ENCODE data around the gene USP44.
"Not testable (repeated sequence)": the region's sequence is repeated elsewhere in the genome, so short reads cannot be mapped to it uniquely, and the experiment has no call there.

Gene USP44

GRCh38 chr12:95551305-95551704, at the start of gene USP44:
TSS of gene USP44 (minus strand) at chr12:95551476. CDS start at chr12:95534256, 17,220 bp downstream.
- no peak for DNase-seq

- no peak for DNase-seq
Observed at GRCh38 chr12:95600567-95600966, 49.3 kb upstream of the USP44 start.

- DNase-seq: no peak
Observed at GRCh38 chr12:95599880-95600279, 48.6 kb upstream of the USP44 start.

GRCh38 chr12:95594136-95594535, 42.9 kb upstream of the USP44 start:
- no peak for DNase-seq

- no peak for DNase-seq
Observed at GRCh38 chr12:95593266-95593871, 42.1 kb upstream of the USP44 start.

- no peak for DNase-seq
Observed at GRCh38 chr12:95591731-95592130, 40.5 kb upstream of the USP44 start.

DNA sequence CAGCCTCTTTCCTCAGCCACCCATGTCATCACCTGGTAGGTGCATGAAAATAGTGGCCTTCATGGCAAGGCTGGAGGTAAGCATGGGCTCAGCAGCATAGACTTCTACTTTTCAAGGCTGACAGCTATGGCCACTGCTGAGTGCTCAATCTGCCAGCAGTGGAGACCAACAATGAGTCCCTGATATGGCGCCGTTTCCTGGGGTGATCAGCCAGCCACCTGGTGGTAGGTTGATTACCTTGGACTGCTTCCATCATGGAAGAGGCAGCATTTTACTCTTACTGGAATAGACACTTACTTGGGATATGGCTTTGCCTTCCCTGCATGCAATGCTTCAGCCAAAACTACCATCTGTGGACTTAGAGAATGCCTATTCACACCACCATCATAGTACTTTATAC, 39.5 kb upstream of the USP44 start:
- DNase-seq: no peak

- no peak for DNase-seq
Observed at GRCh38 chr12:95583933-95584332, 32.7 kb upstream of the USP44 start.

- DNase-seq: no peak
Observed at GRCh38 chr12:95582230-95583058, 31.2 kb upstream of the USP44 start.

DNA sequence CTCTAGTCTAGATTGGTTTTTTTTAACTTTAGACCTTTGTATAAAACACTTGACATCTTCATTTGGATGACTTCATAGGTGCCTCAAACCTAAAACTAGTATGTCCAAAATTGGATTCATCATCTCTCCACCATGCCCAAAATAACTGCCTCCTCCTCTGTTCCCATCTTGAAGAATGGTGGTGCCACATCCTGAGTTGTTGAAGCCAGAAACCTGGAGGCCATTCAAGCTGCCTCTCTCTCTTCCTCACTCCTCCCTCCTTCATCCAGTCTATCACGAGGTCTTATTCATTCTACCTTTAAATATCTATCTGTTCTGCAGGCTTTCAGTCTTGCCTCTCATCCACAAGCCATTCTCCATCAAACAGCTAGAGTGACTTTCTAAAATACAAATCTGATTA, 26.5 kb upstream of the USP44 start:
- DNase-seq: no peak

DNA sequence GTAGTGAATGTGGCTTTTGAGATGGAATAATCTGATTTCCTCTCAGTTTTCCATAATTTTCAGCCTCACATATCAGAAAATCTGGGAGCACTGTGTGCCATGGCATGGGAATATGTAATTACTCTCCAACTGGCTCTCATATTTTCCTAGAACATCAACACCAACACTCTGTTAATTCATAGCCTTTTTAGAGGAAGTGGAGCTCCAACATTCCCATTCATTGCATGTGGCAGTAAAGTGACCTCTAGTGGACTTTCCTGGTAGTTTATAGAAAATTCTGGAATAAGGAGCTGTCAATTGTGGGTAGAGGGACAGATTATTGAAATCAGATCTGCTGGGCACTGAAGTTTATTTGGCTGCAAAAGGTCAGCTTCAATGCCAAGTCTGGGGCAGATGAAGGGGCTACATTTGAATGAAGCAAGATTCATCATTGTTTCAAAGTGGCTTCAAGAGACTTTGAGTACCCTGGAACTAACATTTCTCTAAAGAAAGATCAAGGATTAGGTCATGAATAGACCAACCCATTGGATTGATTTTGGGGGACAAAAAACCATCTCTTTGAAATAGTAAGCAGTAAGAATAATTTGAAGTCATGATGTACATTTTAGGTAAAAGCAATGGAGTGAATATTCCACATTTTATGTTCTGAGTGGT, 23.6 kb upstream of the USP44 start:
- no peak for DNase-seq

- no peak for DNase-seq
Observed at GRCh38 chr12:95573951-95574576, 22.8 kb upstream of the USP44 start.

- no peak for DNase-seq
Observed at GRCh38 chr12:95571369-95571768, 20.1 kb upstream of the USP44 start.

DNA sequence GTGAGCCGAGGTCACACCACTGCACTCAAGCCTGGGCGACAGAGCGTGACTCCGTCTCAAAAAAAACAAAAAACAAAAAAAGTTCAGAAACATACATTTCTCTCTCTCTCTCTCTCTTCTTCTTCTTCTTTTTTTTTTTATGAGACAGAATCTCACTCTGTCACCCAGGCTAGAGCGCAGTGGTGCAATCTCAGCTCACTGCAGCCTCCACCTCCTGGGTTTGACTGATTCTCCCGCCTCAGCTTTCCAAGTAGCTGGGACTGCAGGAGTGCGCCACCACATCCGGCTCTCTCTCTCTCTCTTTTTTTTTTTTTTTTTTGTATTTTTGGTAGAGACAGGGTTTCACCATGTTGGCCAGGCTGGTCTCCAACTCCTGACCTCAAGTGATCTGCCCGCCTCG, 16.8 kb upstream of the USP44 start:
- not testable (repeated sequence) for DNase-seq

GRCh38 chr12:95557625-95558024, 6.3 kb upstream of the USP44 start:
- no peak for DNase-seq

- DNase-seq: no peak
Observed at GRCh38 chr12:95554532-95555071, 3.3 kb upstream of the USP44 start.

DNA sequence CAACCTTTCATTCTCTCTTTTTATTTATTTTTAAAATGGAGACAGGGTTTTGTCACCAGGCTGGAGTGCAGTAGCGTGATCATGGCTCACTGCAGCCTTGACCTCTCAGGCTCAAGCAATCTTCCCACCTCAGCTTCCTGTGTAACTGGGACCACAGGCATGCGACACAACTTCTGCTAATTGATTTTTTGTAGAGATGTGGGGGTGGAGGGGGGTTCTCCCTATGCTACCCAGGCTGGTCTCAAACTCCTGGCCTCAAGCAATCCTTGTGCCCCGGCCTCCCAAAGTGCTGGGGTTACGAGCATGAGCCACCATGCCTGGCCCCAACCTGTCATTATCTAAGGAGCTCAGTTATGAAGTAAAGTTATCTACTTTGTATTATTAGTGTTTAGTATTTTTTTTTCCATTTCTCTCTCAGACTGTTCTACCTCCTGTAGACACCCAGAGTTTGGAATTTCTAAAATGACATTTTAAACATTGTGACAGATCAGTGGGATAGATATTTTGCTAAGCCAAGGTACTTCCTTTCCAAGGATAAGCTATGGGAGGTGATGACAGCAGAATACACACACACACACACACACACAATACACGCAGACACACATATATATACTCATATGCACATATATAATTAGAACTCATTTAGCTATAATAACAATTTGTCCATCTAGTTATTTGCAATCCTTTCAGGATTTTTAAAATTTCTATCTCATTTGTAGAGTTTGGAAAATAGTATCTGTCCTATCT, 2.1 kb upstream of the USP44 start:
- DNase-seq: no peak

DNA sequence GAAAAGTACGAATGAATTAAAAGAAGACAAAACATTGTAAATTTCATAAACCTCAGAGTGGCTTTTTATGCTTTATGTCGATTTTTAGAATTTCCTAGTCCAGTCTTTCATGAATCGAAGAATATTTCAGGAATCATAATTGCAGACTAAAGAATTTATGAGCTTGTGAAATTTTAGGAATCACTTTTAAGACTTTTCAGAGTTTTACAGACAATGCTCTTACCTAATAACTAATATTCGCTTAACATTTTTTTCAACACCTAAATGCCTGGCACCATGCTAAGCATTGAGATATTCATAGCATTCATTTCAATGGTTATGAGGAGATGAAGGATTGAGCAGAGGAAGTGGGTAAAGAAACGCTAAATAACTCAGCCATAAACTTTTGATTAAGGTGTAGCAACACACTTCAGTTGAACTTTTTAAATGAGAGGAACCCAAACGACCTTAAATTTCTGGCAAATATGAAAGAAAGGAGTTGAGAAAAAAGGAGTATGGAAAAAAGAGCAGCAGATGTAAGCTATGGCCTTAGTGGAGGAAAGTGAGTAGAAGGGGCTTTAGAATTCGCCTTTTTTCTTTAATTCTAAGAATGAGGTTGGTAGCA, 739 bp upstream of the USP44 start:
- DNase-seq: no peak

DNA sequence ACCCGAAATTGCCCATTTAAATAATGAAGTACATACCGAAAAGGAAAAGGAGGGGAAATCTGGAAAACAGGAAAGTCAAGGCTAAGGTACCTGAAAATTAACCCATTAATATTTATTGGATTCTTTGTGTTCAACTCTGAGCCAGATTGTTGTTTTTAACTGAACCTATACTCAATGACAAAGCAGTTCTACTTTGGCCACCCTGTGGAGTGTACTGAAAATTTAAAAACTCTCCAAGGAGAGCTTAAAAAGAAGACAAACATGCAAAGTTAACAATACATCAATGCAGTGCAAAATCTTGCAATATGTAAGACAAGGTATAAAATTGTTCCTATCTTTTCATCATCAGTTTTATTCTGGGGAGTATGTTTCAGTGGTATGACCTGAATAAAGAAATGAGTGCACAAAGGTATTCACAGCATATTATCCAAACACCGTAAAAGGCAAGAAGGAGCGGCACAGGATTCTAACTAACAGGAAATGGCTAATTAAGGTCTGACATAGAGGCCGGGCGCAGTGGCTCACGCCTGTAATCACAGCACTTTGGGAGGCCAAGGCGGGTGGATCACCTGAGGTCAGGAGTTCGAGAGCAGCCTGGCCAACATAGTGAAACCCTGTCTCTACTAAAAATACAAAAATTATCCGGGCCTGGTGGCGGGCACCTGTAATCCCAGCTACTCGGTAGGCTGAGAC, 1.7 kb downstream of the USP44 start:
- DNase-seq: no peak

DNA sequence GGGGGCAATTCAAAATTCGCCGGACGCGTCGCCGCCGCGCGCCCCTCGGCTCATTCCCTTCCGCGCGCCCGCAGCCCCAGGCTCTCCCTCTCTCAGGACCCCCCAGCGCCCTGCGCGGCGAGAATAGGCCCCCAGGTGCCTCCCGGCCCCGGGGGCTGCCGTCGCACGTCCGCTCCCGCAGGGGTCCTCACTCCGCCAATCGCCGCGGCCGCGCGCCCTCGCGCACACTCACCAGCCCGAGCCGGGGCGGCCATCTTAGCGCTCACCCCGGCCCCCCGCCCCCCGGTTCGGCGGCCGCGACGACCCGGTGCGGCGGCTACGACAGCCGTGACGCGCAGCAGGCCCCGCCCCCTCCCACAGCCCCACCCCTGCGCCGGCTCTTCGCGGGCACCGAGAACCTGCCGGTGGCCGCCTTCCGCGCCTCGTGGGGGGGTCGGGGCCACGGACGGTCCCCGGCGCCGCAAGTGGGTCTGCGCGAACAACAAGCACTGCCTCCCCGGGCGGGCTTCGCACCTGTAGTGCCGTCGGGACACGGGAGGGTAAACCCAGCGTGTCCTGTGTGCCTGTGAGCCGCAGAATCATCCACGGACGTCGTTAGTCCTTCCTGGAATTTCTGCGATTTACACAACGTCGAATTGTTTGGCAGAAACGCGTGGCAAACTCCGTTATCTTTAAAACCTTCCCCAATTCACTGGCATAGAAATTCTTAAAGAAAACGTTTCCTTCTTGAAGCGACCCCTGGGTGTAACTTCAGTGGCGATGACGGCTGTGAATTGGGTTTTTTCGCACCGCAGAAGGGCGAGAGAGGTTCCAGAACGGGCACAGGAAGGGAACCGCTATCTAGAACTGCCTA, 2.5 kb downstream of the USP44 start:
- DNase-seq: peak in 1 of 2 experiments; percentile 8
